NCI-H345 treated with DMSO at 0.1 percent for 48 hours (cell line): ENCODE data around the gene DSCAML1.
A peak's percentile ranks its signal among the peaks of the same experiment; 100 is the strongest.

Source experiments
- DNase-seq: peaks from one replicate; lab custom pipeline; 2025; ENCODE audit not compliant: unreplicated experiment; lab: John Stamatoyannopoulos, UW

The DSCAML1 gene

GRCh38 chr11:117731722-117732290 lies 65.2 kb downstream of the DSCAML1 start:
- no peak for DNase-seq

- no peak for DNase-seq
Measured at GRCh38 chr11:117730208-117730800, 66.7 kb downstream of the DSCAML1 start.

GRCh38 chr11:117725048-117725734 lies 71.8 kb downstream of the DSCAML1 start:
- DNase-seq = no peak

GRCh38 chr11:117724621-117725020 lies 72.4 kb downstream of the DSCAML1 start:
- no peak for DNase-seq

GRCh38 chr11:117724104-117724503 lies 72.9 kb downstream of the DSCAML1 start:
- no peak for DNase-seq

GRCh38 chr11:117723277-117724024 lies 73.6 kb downstream of the DSCAML1 start:
- no peak for DNase-seq

- no peak for DNase-seq
Measured at GRCh38 chr11:117722082-117722481, 74.9 kb downstream of the DSCAML1 start.

- no peak for DNase-seq
Measured at GRCh38 chr11:117720061-117720511, 76.9 kb downstream of the DSCAML1 start.

GRCh38 chr11:117719480-117719879 lies 77.5 kb downstream of the DSCAML1 start:
- DNase-seq = no peak

- DNase-seq = peak; percentile 22
Measured at GRCh38 chr11:117717485-117718314, 79.3 kb downstream of the DSCAML1 start.

- no peak for DNase-seq
Measured at GRCh38 chr11:117716521-117717440, 80.2 kb downstream of the DSCAML1 start.

- DNase-seq = no peak
Measured at GRCh38 chr11:117715801-117716200, 81.2 kb downstream of the DSCAML1 start.

- no peak for DNase-seq
Measured at GRCh38 chr11:117713538-117713991, 83.5 kb downstream of the DSCAML1 start.

- no peak for DNase-seq
Measured at GRCh38 chr11:117712530-117712929, 84.5 kb downstream of the DSCAML1 start.

- DNase-seq = no peak
Measured at GRCh38 chr11:117711331-117711730, 85.7 kb downstream of the DSCAML1 start.

GRCh38 chr11:117710211-117710610 lies 86.8 kb downstream of the DSCAML1 start:
- DNase-seq = no peak

GRCh38 chr11:117706322-117706814 lies 90.6 kb downstream of the DSCAML1 start:
- DNase-seq = no peak

- DNase-seq = no peak
Measured at GRCh38 chr11:117705866-117706265, 91.2 kb downstream of the DSCAML1 start.

GRCh38 chr11:117704395-117705100 lies 92.5 kb downstream of the DSCAML1 start:
- DNase-seq = no peak
